Globus pallidus (tissue), 1 donor: ENCODE measurements around the gene ATF1.
"Not testable (repeated sequence)": the region's sequence is repeated elsewhere in the genome, so short reads cannot be mapped to it uniquely, and the experiment has no call there.

Experiments
- DNase-seq: peaks from one replicate; pipeline ENCODE4 v3.0.0-alpha.2; 2015; ENCODE audit warnings: low spot score

Gene ATF1

GRCh38 chr12:50753232-50753769 is 10.6 kb upstream of the ATF1 start:
- no peak for DNase-seq

GRCh38 chr12:50764286-50765094 is 589 bp downstream of the ATF1 start:
- DNase-seq = peak; percentile 63

GRCh38 chr12:50765095-50765911 is 1.4 kb downstream of the ATF1 start:
- peak; percentile 66 for DNase-seq

GRCh38 chr12:50768391-50768790 is 4.5 kb downstream of the ATF1 start:
- no peak for DNase-seq

GRCh38 chr12:50768813-50769212 is 4.9 kb downstream of the ATF1 start:
- DNase-seq = not testable (repeated sequence)

- DNase-seq = no peak
Observed at GRCh38 chr12:50771409-50771808, 7.5 kb downstream of the ATF1 start.

- DNase-seq = no peak
Observed at GRCh38 chr12:50772470-50772869, 8.6 kb downstream of the ATF1 start.

- no peak for DNase-seq
Observed at GRCh38 chr12:50772877-50773276, 9.0 kb downstream of the ATF1 start.

- DNase-seq = no peak
Observed at GRCh38 chr12:50775251-50775650, 11.3 kb downstream of the ATF1 start.

GRCh38 chr12:50776749-50777728 is 13.1 kb downstream of the ATF1 start:
- no peak for DNase-seq

- DNase-seq = no peak
Observed at GRCh38 chr12:50778663-50779590, 15.0 kb downstream of the ATF1 start.

- DNase-seq = no peak
Observed at GRCh38 chr12:50780013-50780412, 16.1 kb downstream of the ATF1 start.

GRCh38 chr12:50784501-50784900 is 20.6 kb downstream of the ATF1 start:
- DNase-seq = no peak

GRCh38 chr12:50785406-50786001 is 21.6 kb downstream of the ATF1 start:
- DNase-seq = no peak

GRCh38 chr12:50786498-50787231 is 22.8 kb downstream of the ATF1 start:
- DNase-seq = no peak

GRCh38 chr12:50787618-50788017 is 23.7 kb downstream of the ATF1 start:
- no peak for DNase-seq

- no peak for DNase-seq
Observed at GRCh38 chr12:50788561-50788960, 24.7 kb downstream of the ATF1 start.

- DNase-seq = no peak
Observed at GRCh38 chr12:50790081-50790480, 26.2 kb downstream of the ATF1 start.

- no peak for DNase-seq
Observed at GRCh38 chr12:50799908-50800307, 36.0 kb downstream of the ATF1 start.
